B cell (primary cell): Measurements from ENCODE around the gene HAT1. TPM values are rescaled to one million over a fixed set of nuclear protein-coding genes. Genes with fewer than 3 reads are reported as not detected.

Source experiments
- ATAC-seq: fragments of 200-7000 bp; cut with Tn5 transposase; one replicate; pipeline ENCODE4 v1.10.0; 2021; ENCODE audit warnings: low read depth, mild to moderate bottlenecking, moderate number of reproducible peaks, moderate library complexity
- CTCF ChIA-PET: fragments of 350-600 bp; sonication (Branson Sonifier 250); formaldehyde crosslinking; loops from one replicate; lab custom pipeline; 2021; ENCODE audit warnings: antibody characterized with exemption, inconsistent platforms; lab: Charles Lee
- POLR2A ChIA-PET: fragments of 350-600 bp; sonication (Branson Sonifier 250); formaldehyde crosslinking; loops from one replicate; lab custom pipeline; 2021; ENCODE audit warnings: antibody characterized with exemption; lab: Charles Lee
- DNase-seq: peaks from one replicate; pipeline ENCODE4 v3.0.0; 2013
- H2AFZ ChIP-seq: 2 replicates; pipeline ENCODE4 v1.6.1; 2012; ENCODE audit warnings: mild to moderate bottlenecking, low read depth, low read length; ENCODE audit not compliant: insufficient read depth, poor library complexity, severe bottlenecking
- H3K27ac ChIP-seq, 2 donors: 1 replicate in 1 of 2; 2 replicates in 1 of 2; pipeline ENCODE4 v1.5.1; 2012 to 2013; ENCODE audit warnings: low read length in 2 of 2, mild to moderate bottlenecking in 2 of 2, moderate library complexity in 1 of 2
- H3K27me3 ChIP-seq, 4 experiments: fragments of 200-600 bp in 1 of 4; sonication (generic) in 1 of 4; replicated peaks in 1 of 4; 1 replicate in 2 of 4; 2 replicates in 2 of 4; pipeline versions ENCODE4 v1.6.1 to v1.7.0; 2013 to 2016; ENCODE audit warnings: low read length in 3 of 4, mild to moderate bottlenecking in 2 of 4, mixed read lengths in 1 of 4, moderate library complexity in 1 of 4; ENCODE audit not compliant: insufficient read depth in 4 of 4, control insufficient read depth in 3 of 4; ENCODE audit errors: control extremely low read depth in 1 of 4
- H3K36me3 ChIP-seq, 2 experiments: replicated peaks in 1 of 2; 1 replicate in 1 of 2; 2 replicates in 1 of 2; pipeline versions ENCODE4 v1.6.1 to v1.7.1; 2013; ENCODE audit warnings: low read length in 1 of 2; ENCODE audit not compliant: insufficient read depth in 2 of 2, control insufficient read depth in 1 of 2; ENCODE audit errors: control extremely low read depth in 1 of 2, extremely low read depth in 1 of 2
- H3K4me1 ChIP-seq, 2 donors: fragments of 200-600 bp in 1 of 2; sonication (generic) in 1 of 2; 1 replicate in 1 of 2; 2 replicates in 1 of 2; pipeline versions ENCODE4 v1.5.1 to v1.6.1; 2013 to 2017; ENCODE audit warnings: low read length in 2 of 2; ENCODE audit not compliant: control insufficient read depth in 2 of 2, insufficient read depth in 2 of 2
- H3K4me2 ChIP-seq: replicated peaks from 2 replicates; pipeline ENCODE3; 2012; ENCODE audit warnings: mild to moderate bottlenecking, low read depth, low read length; ENCODE audit not compliant: poor library complexity, severe bottlenecking
- H3K4me3 ChIP-seq, 5 experiments: fragments of 200-600 bp in 1 of 5; sonication (generic) in 1 of 5; 1 replicate in 3 of 5; 2 replicates in 2 of 5; pipeline versions ENCODE4 v1.5.1 to v1.7.0; 2011 to 2016; ENCODE audit warnings: low read length in 4 of 5, mild to moderate bottlenecking in 4 of 5, low read depth in 2 of 5, control low read depth in 1 of 5, moderate library complexity in 1 of 5; ENCODE audit not compliant: insufficient read depth in 1 of 5; ENCODE audit errors: control extremely low read depth in 1 of 5, extremely low read depth in 1 of 5
- H3K79me2 ChIP-seq: fragments of 200-600 bp; sonication (generic); one replicate; pipeline ENCODE4 v1.6.0; 2016; ENCODE audit warnings: low read length; ENCODE audit not compliant: control insufficient read depth, insufficient read depth
- H3K9ac ChIP-seq: fragments of 200-600 bp; sonication (generic); 2 replicates; pipeline ENCODE4 v1.6.1; 2017; ENCODE audit warnings: mild to moderate bottlenecking, low read length, moderate library complexity
- H3K9me3 ChIP-seq, 3 donors: one replicate each; pipeline versions ENCODE4 v1.6.1 to v1.7.1; 2013; ENCODE audit warnings: low read length in 2 of 3; ENCODE audit not compliant: control insufficient read depth in 2 of 3, insufficient read depth in 1 of 3; ENCODE audit errors: control extremely low read depth in 1 of 3
- H4K20me1 ChIP-seq: 2 replicates; pipeline ENCODE4 v1.6.0; 2012; ENCODE audit warnings: mild to moderate bottlenecking, low read length; ENCODE audit not compliant: insufficient read depth, control insufficient read depth, poor library complexity, severe bottlenecking
- H3K27ac Mint-ChIP-seq: one replicate; pipeline ENCODE4 v1.8.0; 2021; ENCODE audit warnings: mixed read lengths
- H3K27me3 Mint-ChIP-seq: one replicate; pipeline ENCODE4 v1.8.0; 2021; ENCODE audit warnings: mixed read lengths
- H3K4me1 Mint-ChIP-seq: one replicate; pipeline ENCODE4 v1.8.0; 2021; ENCODE audit warnings: mixed read lengths
- H3K4me3 Mint-ChIP-seq: one replicate; pipeline ENCODE4 v1.8.0; 2021; ENCODE audit warnings: mixed read lengths
- H3K9me3 Mint-ChIP-seq: one replicate; pipeline ENCODE4 v1.8.0; 2022; ENCODE audit warnings: mixed read lengths; ENCODE audit not compliant: insufficient read depth
- CTCF ChIP-seq: fragments of 200-600 bp; IDR thresholded peaks from one replicate; pipeline ENCODE4 v1.8.0; 2022; ENCODE audit warnings: antibody characterized with exemption, mild to moderate bottlenecking
- EZH2 ChIP-seq: IDR thresholded peaks from 2 replicates; pipeline ENCODE4 v1.6.1; 2012; ENCODE audit warnings: borderline replicate concordance, low read depth, mild to moderate bottlenecking, moderate library complexity, low read length; ENCODE audit not compliant: insufficient read depth, poor library complexity, severe bottlenecking
- WGBS: methylation state at CpG from one replicate; pipeline ENCODE4 v1.1.5; 2013; ENCODE audit warnings: missing lambda C conversion rate; ENCODE audit not compliant: insufficient coverage; 5-methylcytosine and 5-hydroxymethylcytosine counted together
- intact Hi-C: fragments of 100-400 bp; cut with micrococcal nuclease; formaldehyde crosslinking; loops from one replicate; pipeline ENCODE4 v1.10.0; 2022
- polyA plus RNA-seq: library from polyadenylated mRNA; depleted of rRNA; stranded (reverse); fragments of >200 nt; gene quantifications from 2 replicates; pipeline ENCODE4 v1.2.3, GENCODE V29; 2012
- total RNA-seq, 2 donors: library from RNA; stranded (reverse); fragments of 120-200 nt in 1 of 2; gene quantifications; 1 replicate in 1 of 2; 2 replicates in 1 of 2; pipeline versions ENCODE4 v1.2.3 to v1.2.4, GENCODE V29; 2013 to 2022

HAT1 gene
- total and polyA plus RNA-seq, 2 donors (not counting 1 experiment from before 2014, with no cell fraction given), result 12.0 to 25.1 TPM

- intact Hi-C loops, result loop anchor here (5.0 kb wide), 2 partner anchors 203 to 667 kb away; partner anchors contain the start of genes DYNC1I2 and PDK1
- Mint-ChIP-seq H3K4me1 (peaks cover 24% of the 10 kb centered on the region), H3K4me3 (no peak overlapping the region), H3K27ac (no peak overlapping the region), H3K9me3 (no peaks in the 10 kb centered on the region), H3K27me3 (no peaks in the 10 kb centered on the region)
- H3K4me3 ChIP-seq, result no peak overlapping the region
- 100% methylated on average over 1 of the region's 1 CpG for WGBS
- H3K79me2 ChIP-seq, result peaks cover 49% of the 10 kb centered on the region
- TF ChIP-seq EZH2 (no peak), CTCF (no peak)
- ChIA-PET CTCF (no interaction called here), POLR2A (no interaction called here)
- H3K4me1 ChIP-seq, result peaks cover 12 to 14% of the 10 kb centered on the region in 2 donors
- no peaks in the 10 kb centered on the region for H3K9me3 ChIP-seq
- ATAC-seq (no peak), DNase-seq (no peak)
- H3K27me3 ChIP-seq, result no peaks in the 10 kb centered on the region
- H3K9ac ChIP-seq, result no peak overlapping the region
- H2AFZ ChIP-seq, result no peak overlapping the region
- H3K27ac ChIP-seq, result no peak overlapping the region
- H3K36me3 ChIP-seq, result peaks cover 4% of the 10 kb centered on the region in 2 experiments
- no peaks in the 10 kb centered on the region for H4K20me1 ChIP-seq
- no peak overlapping the region for H3K4me2 ChIP-seq
These were observed 32.5 kb upstream of the HAT1 start for GRCh38 chr2:171889808-171890207.

GRCh38 chr2:171893196-171893823, 29.0 kb upstream of the HAT1 start:
- Mint-ChIP-seq H3K27ac (peak overlapping the region; percentile 91), H3K27me3 (no peaks in the 10 kb centered on the region), H3K4me1 (peaks cover 26% of the 10 kb centered on the region), H3K9me3 (no peaks in the 10 kb centered on the region), H3K4me3 (peak overlapping the region; percentile 99)
- no peak for DNase-seq
- Histone ChIP-seq H3K27ac (peak overlapping the region; percentile 18 to 88), H3K4me1 (peaks cover 14 to 16% of the 10 kb centered on the region in 2 donors), H3K4me2 (peak overlapping the region; percentile 85), H3K9me3 (no peaks in the 10 kb centered on the region), H3K27me3 (no peaks in the 10 kb centered on the region), H3K4me3 (peak overlapping the region; percentile 78 to 93 (median 88)), H3K9ac (peak overlapping the region; percentile 91), H3K36me3 (peaks cover 0 to 4% of the 10 kb centered on the region in 2 experiments), H4K20me1 (no peaks in the 10 kb centered on the region), H3K79me2 (peaks cover 38% of the 10 kb centered on the region), H2AFZ (peak overlapping the region; percentile 99)
- TF ChIP-seq EZH2 (no peak), CTCF (no peak)
- ChIA-PET CTCF (interaction anchor here (1.1 to 2.0 kb wide), 3 partner anchors 18 to 29 kb away, joined by 3 to 11 read pairs (median 3); partner anchors contain the start of gene HAT1), POLR2A (interaction anchor here (2.5 kb wide), 1 partner anchor 29 kb away, joined by 10 read pairs; the partner anchor contains the start of gene HAT1)
- 35% methylated on average over 5 of the region's 7 CpGs for WGBS
- no peak for ATAC-seq
- intact Hi-C loops, result loop anchor here (5.0 kb wide), 2 partner anchors 206 to 664 kb away; partner anchors contain the start of genes DYNC1I2 and PDK1
